Urothelium cell line (cell line): ENCODE results near the gene MAML3.

ENCODE experiments used
- DNase-seq: peaks from one replicate; pipeline ENCODE4 v3.0.0; 2011; ENCODE audit warnings: low spot score, mixed read lengths
- FAIRE-seq: peaks from 2 replicates; lab custom pipeline; 2011; peaks lifted over from hg19 to GRCh38; lab: Jason Lieb, UNC

Gene MAML3

GRCh38 chr4:140153718-140154571 lies at the start of gene MAML3:
Gene MAML3, minus strand, starts transcription at chr4:140154184. Its CDS starts 857 bp downstream, at chr4:140153327.
- DNase-seq (peak; percentile 80), FAIRE-seq (peak; percentile 77)

- no peak for FAIRE-seq
- DNase-seq, result no peak
Observed at GRCh38 chr4:140198942-140199341, 45.0 kb upstream of the MAML3 start.

GRCh38 chr4:140195806-140196205 lies 41.8 kb upstream of the MAML3 start:
- no peak for DNase-seq
- no peak for FAIRE-seq

DNA sequence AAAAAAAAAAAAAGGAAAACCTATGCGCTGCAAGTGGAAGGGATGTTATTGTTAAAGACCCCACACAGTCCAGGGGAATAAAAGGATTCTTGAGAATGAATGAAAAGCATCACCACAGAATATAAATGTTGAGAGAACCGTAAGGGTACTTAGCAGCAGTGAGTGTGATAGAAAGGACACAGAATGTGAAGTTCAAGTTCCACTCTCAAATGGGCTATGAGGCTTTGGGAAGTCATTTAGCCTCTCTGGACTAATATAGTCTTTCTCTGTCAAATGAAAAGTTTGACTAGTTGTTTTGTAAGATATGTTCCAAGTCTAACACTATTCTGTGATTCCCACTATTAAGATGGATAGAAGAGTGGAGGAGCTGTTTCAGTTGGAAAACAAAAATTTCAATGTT lies 35.8 kb upstream of the MAML3 start:
- DNase-seq (no peak), FAIRE-seq (no peak)

DNA sequence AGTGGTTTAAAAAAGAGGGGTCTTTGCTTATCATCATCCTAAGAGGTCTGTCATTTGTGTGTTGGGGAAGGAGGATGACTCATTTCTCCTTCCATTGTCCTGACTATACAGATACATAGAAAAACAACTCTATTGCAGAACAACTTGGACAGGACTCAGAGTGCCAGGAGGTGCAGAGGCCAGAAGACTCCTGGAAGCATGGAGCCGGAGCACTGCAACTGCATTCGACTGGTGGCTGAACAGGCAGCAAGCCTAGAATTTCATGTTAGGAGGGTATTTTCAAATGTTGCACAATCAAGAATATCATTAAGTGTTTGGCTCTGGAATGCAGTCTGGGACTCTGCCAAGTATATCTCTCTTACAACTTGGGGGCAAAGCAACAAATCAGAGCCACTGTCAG lies 35.0 kb upstream of the MAML3 start:
- FAIRE-seq, result no peak
- peak; percentile 12 for DNase-seq

DNA sequence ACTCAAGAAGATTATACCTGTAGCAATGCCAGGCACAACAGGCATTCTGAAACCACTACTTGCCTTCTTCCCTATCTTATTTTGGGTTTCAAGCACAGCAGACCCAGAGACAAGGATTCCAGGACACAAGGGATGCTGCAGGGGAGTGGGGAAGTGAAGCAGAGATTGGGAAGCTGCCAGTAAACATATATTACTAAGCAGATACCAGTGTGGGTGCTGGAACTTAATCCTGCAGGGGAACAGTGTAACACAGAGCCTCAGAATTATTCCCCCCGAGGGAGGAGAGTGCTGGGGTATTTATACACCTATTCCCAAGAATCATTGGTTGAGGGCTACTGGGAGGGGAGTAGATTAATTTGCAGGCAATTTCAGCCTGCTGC lies 33.3 kb upstream of the MAML3 start:
- FAIRE-seq (no peak), DNase-seq (no peak)

- peak; percentile 27 for FAIRE-seq
- DNase-seq, result peak; percentile 78
Observed at GRCh38 chr4:140186651-140187315, 32.8 kb upstream of the MAML3 start.

GRCh38 chr4:140186082-140186438 lies 32.1 kb upstream of the MAML3 start:
- DNase-seq, result no peak
- FAIRE-seq, result no peak

DNA sequence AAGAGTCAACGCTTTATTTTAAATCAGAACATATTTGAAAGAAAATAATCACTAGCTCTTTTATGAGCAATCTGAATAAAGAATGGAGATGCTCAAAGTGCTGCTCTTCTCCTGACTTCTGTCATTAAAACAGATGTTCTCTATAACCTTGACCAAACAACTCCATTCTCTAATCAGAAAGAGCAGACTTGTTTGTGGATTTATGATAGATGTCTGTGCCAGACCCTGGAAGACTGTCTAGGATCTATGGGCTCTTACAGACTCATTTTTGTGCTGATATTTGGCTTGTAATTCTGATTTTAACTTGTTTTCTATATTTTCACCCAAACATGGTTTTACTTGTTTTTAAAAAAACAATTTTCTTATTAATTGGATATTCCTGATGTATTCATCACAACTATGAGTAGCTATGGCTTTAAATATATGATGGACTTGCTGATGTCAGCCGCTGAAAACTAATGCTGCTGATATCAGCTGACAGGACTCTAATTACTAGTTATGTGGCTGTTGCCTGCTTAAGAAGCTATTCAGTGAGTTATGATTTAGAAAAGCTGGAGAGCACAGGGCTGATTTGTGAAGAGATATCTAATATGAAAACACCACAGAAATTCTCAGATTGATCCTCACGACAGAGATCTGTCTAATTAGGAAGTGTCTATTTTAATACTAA lies 31.6 kb upstream of the MAML3 start:
- FAIRE-seq, result no peak
- no peak for DNase-seq

- no peak for FAIRE-seq
- no peak for DNase-seq
Observed at GRCh38 chr4:140183270-140183669, 29.3 kb upstream of the MAML3 start.

DNA sequence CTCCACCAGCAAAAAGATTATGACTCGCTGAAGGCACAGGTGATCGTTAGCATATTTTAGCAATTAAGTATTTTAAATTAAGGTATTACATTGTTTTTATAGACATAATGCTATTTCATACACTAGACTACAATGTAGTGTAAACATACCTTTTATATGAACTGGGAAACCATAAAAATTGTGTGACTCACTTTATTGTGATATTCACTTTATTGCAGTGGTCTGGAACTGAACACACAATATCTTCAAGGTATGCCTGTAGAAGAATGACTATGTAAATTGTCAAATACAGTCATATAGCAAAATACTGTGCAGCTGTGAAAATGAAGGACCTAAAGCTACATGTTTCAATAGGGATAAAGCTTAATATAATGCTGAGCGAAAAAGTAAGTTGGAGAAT lies 26.6 kb upstream of the MAML3 start:
- DNase-seq (no peak), FAIRE-seq (no peak)

DNA sequence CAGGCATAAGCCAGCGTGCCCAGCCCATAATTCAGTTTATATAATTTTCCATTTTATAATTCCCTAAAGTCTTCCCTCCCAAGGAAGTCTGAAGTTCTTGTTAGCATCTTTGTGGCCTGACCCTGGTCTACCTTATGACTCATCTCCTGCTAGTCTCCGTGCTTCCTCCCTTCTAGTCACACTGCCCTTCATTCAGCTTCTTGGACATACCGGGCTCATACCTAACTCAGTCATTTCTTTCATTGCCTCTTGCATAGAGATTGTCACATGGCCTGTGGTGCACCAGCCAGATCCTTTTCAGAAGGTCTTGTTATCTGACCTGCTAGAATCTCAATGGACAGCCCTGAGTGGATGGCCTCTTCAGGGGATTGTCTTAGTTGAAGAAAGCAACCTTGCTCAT lies 22.8 kb upstream of the MAML3 start:
- DNase-seq (peak; percentile 42), FAIRE-seq (no peak)

- FAIRE-seq (no peak), DNase-seq (no peak)
Observed at GRCh38 chr4:140174543-140174942, 20.6 kb upstream of the MAML3 start.

DNA sequence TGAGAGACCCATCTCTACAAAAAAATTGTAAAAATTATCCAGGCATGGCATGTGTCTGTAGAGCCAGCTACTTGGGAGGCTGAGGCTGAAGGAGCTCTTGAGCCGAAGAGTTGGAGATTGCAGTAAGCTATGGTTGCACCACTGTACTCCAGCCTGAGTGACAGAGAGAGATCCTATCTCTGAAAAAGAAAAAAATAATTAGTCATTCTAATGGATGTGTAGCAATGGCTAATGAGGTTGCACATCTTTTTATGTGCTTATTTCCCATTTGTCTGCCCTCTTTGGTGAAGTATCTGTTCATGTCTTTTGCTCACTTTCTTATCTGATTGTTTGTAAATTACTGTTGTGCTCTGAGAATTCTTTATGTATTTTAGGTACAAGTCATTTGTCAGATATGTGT lies 19.0 kb upstream of the MAML3 start:
- DNase-seq (no peak), FAIRE-seq (no peak)

- FAIRE-seq (no peak), DNase-seq (no peak)
Observed at GRCh38 chr4:140170299-140170698, 16.3 kb upstream of the MAML3 start.

DNA sequence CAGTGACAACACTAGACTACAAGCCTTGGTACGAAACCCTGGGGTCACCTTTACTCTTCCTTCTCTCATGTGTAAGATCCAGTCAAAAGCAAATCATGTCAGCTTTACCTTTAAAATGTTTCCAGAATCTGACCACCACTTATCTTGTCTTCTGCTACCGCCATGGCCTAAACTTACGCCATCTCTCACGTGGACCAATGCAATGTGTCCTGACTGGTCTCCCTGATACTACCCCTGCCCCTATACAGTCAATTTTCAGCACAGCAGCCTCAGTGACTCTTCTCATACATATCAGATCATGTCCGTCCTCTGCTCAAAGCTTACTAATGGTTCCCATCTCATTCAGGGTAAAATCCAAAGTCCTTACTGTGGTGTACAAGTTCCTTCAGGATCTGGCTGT lies 15.0 kb upstream of the MAML3 start:
- DNase-seq (no peak), FAIRE-seq (no peak)

DNA sequence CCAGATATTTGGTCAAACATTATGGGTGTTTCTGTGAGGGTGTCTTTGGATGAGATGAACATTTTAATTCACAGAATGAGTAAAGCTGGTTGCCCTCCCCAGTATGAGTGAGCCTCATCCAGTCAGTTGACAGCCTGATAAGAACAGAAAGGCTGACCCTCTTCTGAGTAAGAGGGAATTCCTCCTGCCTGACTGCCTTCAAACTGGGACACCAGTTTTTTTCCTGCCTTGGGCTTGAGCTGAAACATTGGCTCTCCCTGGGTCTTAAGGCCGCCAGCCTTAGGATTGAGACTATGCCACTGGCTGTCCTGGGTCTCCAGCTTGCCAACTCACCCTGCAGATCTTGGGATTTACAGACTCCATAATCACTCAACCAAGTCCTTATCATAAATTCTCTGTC lies 14.5 kb upstream of the MAML3 start:
- no peak for FAIRE-seq
- DNase-seq, result no peak

DNA sequence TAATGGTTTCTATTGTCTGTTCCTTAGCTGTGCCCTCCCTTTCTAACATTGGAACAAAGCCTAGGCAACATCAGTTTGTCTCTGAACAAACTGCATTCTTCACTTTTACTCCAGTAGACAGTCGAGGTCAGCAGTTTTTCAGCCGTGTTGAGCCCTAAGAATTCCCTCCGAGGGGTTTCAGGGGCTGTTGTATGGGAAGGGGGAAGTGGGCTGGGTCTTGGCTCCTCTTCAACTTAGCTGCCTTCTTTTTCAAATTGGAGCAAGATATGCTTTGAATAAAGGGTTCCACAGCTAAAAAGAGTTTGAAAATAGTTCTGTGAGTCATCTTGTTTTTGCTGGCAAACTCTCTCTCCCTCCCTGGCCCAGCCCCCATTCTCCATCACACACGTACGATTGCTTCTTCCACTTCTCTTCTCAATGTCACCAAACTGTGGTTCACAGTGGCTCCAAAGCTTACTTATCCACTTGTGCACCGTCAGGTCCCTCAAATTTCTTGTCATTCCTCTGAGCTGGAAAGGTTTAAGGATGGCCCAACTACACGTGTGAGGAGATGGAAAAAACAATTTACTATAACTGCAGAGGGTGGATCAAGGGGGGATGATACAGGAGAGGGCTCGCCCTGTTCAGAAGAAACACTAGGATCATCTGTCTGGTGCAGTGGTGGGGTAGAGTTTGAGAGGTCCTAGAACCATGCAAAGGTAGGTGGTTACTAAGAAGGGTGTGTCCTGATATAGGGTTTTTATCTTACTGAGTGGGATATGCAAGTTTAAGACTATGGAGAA lies 9.2 kb upstream of the MAML3 start:
- peak; percentile 20 for DNase-seq
- FAIRE-seq, result no peak

DNA sequence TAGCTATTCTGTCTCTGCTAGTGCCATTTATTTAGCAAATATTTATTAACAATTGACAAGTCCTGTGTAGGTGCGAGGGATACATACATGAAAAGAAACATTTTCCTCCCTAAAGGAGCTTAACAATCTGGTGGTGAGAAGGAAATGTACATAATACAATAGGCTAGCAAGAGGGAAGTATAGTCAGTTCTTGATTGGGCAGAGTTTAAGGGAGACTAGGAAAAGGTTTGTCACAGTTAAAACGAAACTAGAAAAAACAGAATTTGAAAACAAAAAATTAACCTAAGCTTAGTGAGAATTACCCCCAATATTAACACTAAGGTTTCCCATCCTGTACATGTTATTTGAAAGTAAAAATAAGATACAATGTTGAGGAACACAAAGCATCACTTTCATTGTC lies 8.6 kb upstream of the MAML3 start:
- DNase-seq (no peak), FAIRE-seq (no peak)

DNA sequence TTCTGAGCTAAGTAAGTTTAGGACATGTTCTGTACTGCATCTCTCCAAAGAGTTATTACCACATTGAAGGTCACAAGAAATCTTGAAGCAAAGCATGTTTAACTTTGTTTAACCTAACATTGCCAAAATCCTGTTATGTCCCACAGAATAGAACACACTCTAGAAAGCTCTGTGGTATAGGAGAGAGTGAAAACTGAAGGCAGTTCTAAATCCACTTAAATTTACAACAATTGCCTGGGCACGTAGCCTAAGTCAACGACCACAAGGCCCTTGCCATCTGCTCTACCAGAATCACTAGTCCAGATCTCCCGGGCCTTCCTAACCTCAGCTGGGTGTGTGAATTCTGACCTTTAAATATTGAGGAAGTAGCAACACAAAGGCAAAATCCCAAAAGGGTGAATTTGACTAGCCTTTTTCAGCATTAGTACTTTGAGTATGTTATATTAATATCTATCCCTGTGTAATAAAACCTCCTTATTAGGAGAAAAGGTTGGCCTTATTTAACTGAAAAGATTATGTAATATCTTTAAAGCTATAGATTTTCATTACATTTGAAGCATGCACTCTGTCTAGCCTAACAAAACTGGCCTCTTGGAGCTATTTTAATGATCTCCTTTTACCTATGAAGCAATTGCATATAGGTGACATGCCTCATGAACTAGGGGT lies 4.5 kb upstream of the MAML3 start:
- DNase-seq (no peak), FAIRE-seq (no peak)

GRCh38 chr4:140157341-140157740 lies 3.4 kb upstream of the MAML3 start:
- no peak for DNase-seq
- no peak for FAIRE-seq
